ENCODE data around the gene ACAA2.

Gene ACAA2

GRCh38 chr18:49813319-49814146 is at the start of gene ACAA2:
ACAA2 (minus strand) TSS chr18:49813533; CDS start chr18:49813484, 49 bp downstream.
- TF ChIP-seq CTCF (conservative IDR thresholded peaks at IDR 0.05; ENCODE audit: low read depth, low read length) = no peak
- peak; percentile 88 for DNase-seq (ENCODE audit: low read depth)
- peak within 1 kb of the TSS; percentile 81 for H3K4me3 ChIP-seq (ENCODE audit: low read depth, low read length)

GRCh38 chr18:49862656-49863385 is 49.5 kb upstream of the ACAA2 start:
- no peak overlapping the region for H3K4me3 ChIP-seq (ENCODE audit: low read depth, low read length)
- TF ChIP-seq CTCF (conservative IDR thresholded peaks at IDR 0.05; ENCODE audit: low read depth, low read length) = no peak
- no peak for DNase-seq (ENCODE audit: low read depth)

- DNase-seq (ENCODE audit: low read depth) = no peak
- no peak overlapping the region for H3K4me3 ChIP-seq (ENCODE audit: low read depth, low read length)
- TF ChIP-seq CTCF (conservative IDR thresholded peaks at IDR 0.05; ENCODE audit: low read depth, low read length) = peak; percentile 40
These were observed 48.3 kb upstream of the ACAA2 start for GRCh38 chr18:49861659-49862058.

GRCh38 chr18:49859725-49860124 is 46.4 kb upstream of the ACAA2 start:
- DNase-seq (ENCODE audit: low read depth) = no peak
- TF ChIP-seq CTCF (conservative IDR thresholded peaks at IDR 0.05; ENCODE audit: low read depth, low read length) = no peak
- no peak overlapping the region for H3K4me3 ChIP-seq (ENCODE audit: low read depth, low read length)

GRCh38 chr18:49859021-49859359 is 45.7 kb upstream of the ACAA2 start:
- no peak overlapping the region for H3K4me3 ChIP-seq (ENCODE audit: low read depth, low read length)
- no peak for DNase-seq (ENCODE audit: low read depth)
- TF ChIP-seq CTCF (conservative IDR thresholded peaks at IDR 0.05; ENCODE audit: low read depth, low read length) = no peak

- TF ChIP-seq CTCF (conservative IDR thresholded peaks at IDR 0.05; ENCODE audit: low read depth, low read length) = peak; percentile 96
- DNase-seq (ENCODE audit: low read depth) = peak; percentile 87
- no peak overlapping the region for H3K4me3 ChIP-seq (ENCODE audit: low read depth, low read length)
These were observed 45.1 kb upstream of the ACAA2 start for GRCh38 chr18:49858309-49859020.

Data from choroid plexus epithelial cell (primary cell).